Prostate gland (tissue), 2 donors: ENCODE measurements around the gene HDAC4.

ENCODE experiments used
- POLR2A ChIP-seq: fragments of 450-650 bp; IDR thresholded peaks from one replicate; pipeline ENCODE4 v1.6.1; 2016; ENCODE audit warnings: antibody characterized with exemption, mild to moderate bottlenecking
- POLR2AphosphoS5 ChIP-seq: sonication (generic); formaldehyde crosslinking; IDR thresholded peaks from one replicate; pipeline ENCODE4 v1.6.1; 2017; ENCODE audit warnings: antibody characterized with exemption
- TF ChIP-seq, protein P1 (sequence below), 4 experiments: fragments of 200-600 bp in 2 of 4; fragments of 450-650 bp in 2 of 4; sonication (generic) in 2 of 4; IDR thresholded peaks; 1 replicate in 3 of 4; 2 replicates in 1 of 4; pipeline ENCODE4 v1.5.1; 2016 to 2019; ENCODE audit warnings: antibody characterized with exemption in 4 of 4, mild to moderate bottlenecking in 2 of 4, moderate library complexity in 2 of 4

GRCh38 chr2:239339726-239340601 lies 60.9 kb downstream of the HDAC4 start:
- TF ChIP-seq, protein P1, sequence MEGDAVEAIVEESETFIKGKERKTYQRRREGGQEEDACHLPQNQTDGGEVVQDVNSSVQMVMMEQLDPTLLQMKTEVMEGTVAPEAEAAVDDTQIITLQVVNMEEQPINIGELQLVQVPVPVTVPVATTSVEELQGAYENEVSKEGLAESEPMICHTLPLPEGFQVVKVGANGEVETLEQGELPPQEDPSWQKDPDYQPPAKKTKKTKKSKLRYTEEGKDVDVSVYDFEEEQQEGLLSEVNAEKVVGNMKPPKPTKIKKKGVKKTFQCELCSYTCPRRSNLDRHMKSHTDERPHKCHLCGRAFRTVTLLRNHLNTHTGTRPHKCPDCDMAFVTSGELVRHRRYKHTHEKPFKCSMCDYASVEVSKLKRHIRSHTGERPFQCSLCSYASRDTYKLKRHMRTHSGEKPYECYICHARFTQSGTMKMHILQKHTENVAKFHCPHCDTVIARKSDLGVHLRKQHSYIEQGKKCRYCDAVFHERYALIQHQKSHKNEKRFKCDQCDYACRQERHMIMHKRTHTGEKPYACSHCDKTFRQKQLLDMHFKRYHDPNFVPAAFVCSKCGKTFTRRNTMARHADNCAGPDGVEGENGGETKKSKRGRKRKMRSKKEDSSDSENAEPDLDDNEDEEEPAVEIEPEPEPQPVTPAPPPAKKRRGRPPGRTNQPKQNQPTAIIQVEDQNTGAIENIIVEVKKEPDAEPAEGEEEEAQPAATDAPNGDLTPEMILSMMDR (IDR thresholded peaks at IDR 0.05), result no peak
- TF ChIP-seq POLR2A (no peak), POLR2AphosphoS5 (no peak)
